ENCODE measurements around the gene PTPRT. TPM values are rescaled to one million over a fixed set of nuclear protein-coding genes. Genes with fewer than 3 reads are reported as not detected.
A peak's percentile ranks its signal among the peaks of the same experiment; 100 is the strongest.

Gene PTPRT
- total and polyA plus RNA-seq, 7 donors: under 0.01 to 0.09 (median 0.03) TPM; not detected in 1

GRCh38 chr20:42531508-42531961 is 658.2 kb downstream of the PTPRT start:
- 23 to 34% (median 30%) methylated on average over 7 of the region's 7 CpGs for WGBS, 3 donors
- intact Hi-C loops (cut with DNase I): loop anchor here in 1 of 2 donors (5.0 kb wide), 1 partner anchor 329 kb away; no protein-coding TSS in a partner anchor

GRCh38 chr20:42530855-42531448 is 658.8 kb downstream of the PTPRT start:
- no peaks in the 10 kb centered on the region for H3K9me3 ChIP-seq
- no peaks in the 10 kb centered on the region for H3K36me3 ChIP-seq (ENCODE audit: insufficient read depth in 1 of 2, low read depth in 1 of 2)
- TF ChIP-seq, protein P1, sequence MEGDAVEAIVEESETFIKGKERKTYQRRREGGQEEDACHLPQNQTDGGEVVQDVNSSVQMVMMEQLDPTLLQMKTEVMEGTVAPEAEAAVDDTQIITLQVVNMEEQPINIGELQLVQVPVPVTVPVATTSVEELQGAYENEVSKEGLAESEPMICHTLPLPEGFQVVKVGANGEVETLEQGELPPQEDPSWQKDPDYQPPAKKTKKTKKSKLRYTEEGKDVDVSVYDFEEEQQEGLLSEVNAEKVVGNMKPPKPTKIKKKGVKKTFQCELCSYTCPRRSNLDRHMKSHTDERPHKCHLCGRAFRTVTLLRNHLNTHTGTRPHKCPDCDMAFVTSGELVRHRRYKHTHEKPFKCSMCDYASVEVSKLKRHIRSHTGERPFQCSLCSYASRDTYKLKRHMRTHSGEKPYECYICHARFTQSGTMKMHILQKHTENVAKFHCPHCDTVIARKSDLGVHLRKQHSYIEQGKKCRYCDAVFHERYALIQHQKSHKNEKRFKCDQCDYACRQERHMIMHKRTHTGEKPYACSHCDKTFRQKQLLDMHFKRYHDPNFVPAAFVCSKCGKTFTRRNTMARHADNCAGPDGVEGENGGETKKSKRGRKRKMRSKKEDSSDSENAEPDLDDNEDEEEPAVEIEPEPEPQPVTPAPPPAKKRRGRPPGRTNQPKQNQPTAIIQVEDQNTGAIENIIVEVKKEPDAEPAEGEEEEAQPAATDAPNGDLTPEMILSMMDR (IDR thresholded peaks at IDR 0.05): peak; percentile 58
- H3K27me3 ChIP-seq (ENCODE audit: insufficient read depth in 3 of 3, low read length in 2 of 3): no peaks in the 10 kb centered on the region
- no peaks in the 10 kb centered on the region for H3K4me1 ChIP-seq
- ATAC-seq: no peak
- no peak for DNase-seq
- intact Hi-C loops (cut with DNase I): loop anchor here in 1 of 2 donors (5.0 kb wide), 1 partner anchor 329 kb away; no protein-coding TSS in a partner anchor
- no peak overlapping the region for H3K27ac ChIP-seq
- 29 to 34% (median 33%) methylated on average over 4 of the region's 4 CpGs for WGBS, 3 donors
- H3K4me3 ChIP-seq: no peak overlapping the region

More at GRCh38 chr20:42531508-42531961, 658.2 kb downstream of the PTPRT start:
- DNase-seq (no peak), ATAC-seq (no peak)
- Histone ChIP-seq H3K27ac (no peak overlapping the region), H3K27me3 (ENCODE audit: insufficient read depth in 3 of 3, low read length in 2 of 3) (no peaks in the 10 kb centered on the region), H3K4me1 (no peaks in the 10 kb centered on the region), H3K36me3 (ENCODE audit: insufficient read depth in 1 of 2, low read depth in 1 of 2) (no peaks in the 10 kb centered on the region), H3K9me3 (no peaks in the 10 kb centered on the region), H3K4me3 (no peak overlapping the region)
- TF ChIP-seq, protein P1 (IDR thresholded peaks at IDR 0.05): no peak

GRCh38 chr20:42530191-42530590 is 659.5 kb downstream of the PTPRT start:
- Histone ChIP-seq H3K27ac (no peak overlapping the region), H3K27me3 (ENCODE audit: insufficient read depth in 3 of 3, low read length in 2 of 3) (no peaks in the 10 kb centered on the region), H3K9me3 (no peaks in the 10 kb centered on the region), H3K4me3 (no peak overlapping the region), H3K36me3 (ENCODE audit: insufficient read depth in 1 of 2, low read depth in 1 of 2) (no peaks in the 10 kb centered on the region), H3K4me1 (no peaks in the 10 kb centered on the region)
- DNase-seq (no peak), ATAC-seq (no peak)
- intact Hi-C loops (cut with DNase I): loop anchor here in 1 of 2 donors (5.0 kb wide), 1 partner anchor 328 kb away; no protein-coding TSS in a partner anchor
- TF ChIP-seq, protein P1 (IDR thresholded peaks at IDR 0.05): no peak
- WGBS, 3 donors: 92 to 94% (median 93%) methylated on average over 4 of the region's 4 CpGs

DNA sequence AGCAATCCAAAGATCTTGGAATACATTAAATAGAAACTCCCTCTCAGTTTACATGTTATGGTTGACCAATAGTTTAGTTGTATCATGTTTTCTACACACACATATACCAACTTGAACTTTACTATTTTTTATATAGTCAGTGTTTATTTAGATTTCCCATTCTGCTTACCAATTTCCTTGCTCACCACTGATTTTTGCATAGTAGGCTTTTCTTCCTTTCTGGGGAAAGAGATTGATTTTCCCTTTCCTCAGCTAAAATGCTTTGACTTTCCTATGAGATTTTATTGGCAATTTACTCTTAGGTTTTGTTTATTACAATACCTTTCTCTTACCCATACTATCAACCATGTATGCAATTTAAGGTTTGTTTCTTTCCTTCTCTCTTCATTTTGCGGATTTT is 665.6 kb downstream of the PTPRT start:
- no peak overlapping the region for H3K27ac ChIP-seq
- H3K4me3 ChIP-seq: no peak overlapping the region
- intact Hi-C loops (cut with DNase I): no loop called here
- H3K36me3 ChIP-seq (ENCODE audit: insufficient read depth in 1 of 2, low read depth in 1 of 2): no peaks in the 10 kb centered on the region
- ATAC-seq (no peak), DNase-seq (no peak)
- 92 to 96% (median 95%) methylated on average over 1 of the region's 1 CpG for WGBS, 3 donors
- H3K9me3 ChIP-seq: no peaks in the 10 kb centered on the region
- no peaks in the 10 kb centered on the region for H3K4me1 ChIP-seq
- TF ChIP-seq, protein P1 (IDR thresholded peaks at IDR 0.05): no peak
- H3K27me3 ChIP-seq (ENCODE audit: insufficient read depth in 3 of 3, low read length in 2 of 3): no peaks in the 10 kb centered on the region
